Measurements from ENCODE around the gene ZSCAN21.

ZSCAN21 gene

DNA sequence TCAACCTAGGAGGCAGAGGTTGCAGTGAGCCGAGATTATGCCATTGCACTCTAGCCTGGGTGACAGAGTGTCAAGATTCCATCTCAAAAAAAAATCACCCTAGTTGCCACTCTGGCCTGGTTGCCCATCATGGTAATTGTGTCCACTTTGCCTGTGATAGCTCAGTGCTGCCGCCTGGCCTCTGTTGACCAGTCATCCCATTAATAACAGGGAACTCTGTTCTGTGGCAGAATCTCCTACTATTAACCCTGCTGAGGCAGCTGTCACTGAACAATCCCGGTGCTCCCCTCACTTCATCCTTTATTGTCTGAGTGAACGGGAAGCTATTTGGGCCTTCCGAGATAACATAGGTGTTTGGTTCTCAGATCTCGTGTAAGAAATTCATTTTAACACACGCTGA lies 17.4 kb downstream of the ZSCAN21 start:
- Histone ChIP-seq H3K4me1 (ENCODE audit: control insufficient read depth, insufficient read depth, low read length) (peaks cover 10% of the 10 kb centered on the region), H3K27ac (ENCODE audit: low read depth, low read length) (no peak overlapping the region), H3K4me3 (ENCODE audit: low read length) (no peak overlapping the region), H3K36me3 (ENCODE audit: control insufficient read depth, insufficient read depth, low read length) (peaks cover 33% of the 10 kb centered on the region), H3K27me3 (ENCODE audit: control insufficient read depth, insufficient read depth, low read length) (no peaks in the 10 kb centered on the region), H3K9ac (ENCODE audit: low read length) (no peak overlapping the region)

DNA sequence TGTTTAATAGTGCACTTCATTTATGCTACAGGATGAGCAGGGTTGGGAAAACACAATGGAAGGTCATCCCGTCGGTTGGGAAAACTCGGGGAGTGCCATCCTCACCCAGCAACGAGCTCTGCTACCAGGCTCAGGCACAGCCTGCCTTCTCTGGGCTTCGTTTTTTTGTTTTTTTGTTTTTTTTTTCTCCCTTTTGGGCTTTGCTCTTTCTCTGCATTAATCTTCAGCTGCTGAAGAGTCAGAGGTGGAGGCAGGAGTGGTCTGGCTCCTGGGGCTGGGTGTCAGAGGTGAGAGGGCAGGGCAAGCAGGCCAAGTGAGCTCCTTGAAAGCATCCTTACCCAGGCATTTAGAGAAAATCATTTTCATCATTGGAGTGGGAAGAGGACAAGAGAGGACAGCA lies 20.4 kb downstream of the ZSCAN21 start:
- Histone ChIP-seq H3K4me1 (ENCODE audit: control insufficient read depth, insufficient read depth, low read length) (peaks cover 9% of the 10 kb centered on the region), H3K4me3 (ENCODE audit: low read length) (no peak overlapping the region), H3K27ac (ENCODE audit: low read depth, low read length) (no peak overlapping the region), H3K36me3 (ENCODE audit: control insufficient read depth, insufficient read depth, low read length) (peaks cover 52% of the 10 kb centered on the region), H3K9ac (ENCODE audit: low read length) (no peak overlapping the region), H3K27me3 (ENCODE audit: control insufficient read depth, insufficient read depth, low read length) (no peaks in the 10 kb centered on the region)

DNA sequence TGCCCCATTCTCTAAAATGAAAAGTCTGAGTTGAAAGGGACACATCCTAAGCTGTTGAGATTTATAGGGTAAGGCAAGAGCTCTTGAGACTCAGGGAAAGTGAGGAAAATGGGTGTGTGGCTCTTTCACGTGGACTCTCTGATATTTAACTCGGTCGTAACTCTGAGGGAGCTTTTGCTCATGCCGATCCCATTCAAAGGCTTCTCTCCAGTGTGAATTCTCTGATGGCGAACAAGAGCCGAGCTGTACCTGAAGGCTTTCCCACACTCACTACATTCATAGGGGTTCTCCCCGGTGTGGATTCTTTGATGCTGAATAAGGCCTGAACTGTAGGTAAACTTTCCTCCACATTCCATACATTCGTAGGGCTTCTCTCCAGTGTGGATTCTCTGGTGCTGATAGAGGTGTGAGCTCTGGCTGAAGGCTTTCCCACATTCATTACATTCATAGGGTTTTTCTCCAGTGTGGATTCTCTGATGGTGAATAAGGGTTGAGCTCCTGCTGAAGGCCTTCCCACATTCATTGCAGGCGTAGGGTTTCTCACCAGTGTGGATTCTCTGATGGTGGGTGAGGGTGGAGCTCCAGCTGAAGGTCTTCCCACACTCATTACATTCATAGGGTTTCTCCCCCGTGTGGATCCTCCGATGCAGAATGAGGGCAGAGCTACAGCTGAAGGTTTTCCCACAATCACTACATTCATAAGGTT lies 21.6 kb downstream of the ZSCAN21 start:
- Histone ChIP-seq H3K27me3 (ENCODE audit: control insufficient read depth, insufficient read depth, low read length) (no peaks in the 10 kb centered on the region), H3K36me3 (ENCODE audit: control insufficient read depth, insufficient read depth, low read length) (peaks cover 59% of the 10 kb centered on the region), H3K4me3 (ENCODE audit: low read length) (no peak overlapping the region), H3K4me1 (ENCODE audit: control insufficient read depth, insufficient read depth, low read length) (no peaks in the 10 kb centered on the region), H3K27ac (ENCODE audit: low read depth, low read length) (no peak overlapping the region), H3K9ac (ENCODE audit: low read length) (no peak overlapping the region)

- Histone ChIP-seq H3K36me3 (ENCODE audit: control insufficient read depth, insufficient read depth, low read length) (peaks cover 69% of the 10 kb centered on the region), H3K9ac (ENCODE audit: low read length) (no peak overlapping the region)
These were observed 22.9 kb downstream of the ZSCAN21 start for GRCh38 chr7:100072462-100072861.

GRCh38 chr7:100074841-100075240 lies 25.3 kb downstream of the ZSCAN21 start:
- no peak overlapping the region for H3K27ac ChIP-seq (ENCODE audit: low read depth, low read length)
- no peak overlapping the region for H3K4me3 ChIP-seq (ENCODE audit: low read length)
- no peak overlapping the region for H3K9ac ChIP-seq (ENCODE audit: low read length)
- H3K27me3 ChIP-seq (ENCODE audit: control insufficient read depth, insufficient read depth, low read length) = no peaks in the 10 kb centered on the region
- H3K36me3 ChIP-seq (ENCODE audit: control insufficient read depth, insufficient read depth, low read length) = peaks cover 66% of the 10 kb centered on the region
- no peaks in the 10 kb centered on the region for H3K4me1 ChIP-seq (ENCODE audit: control insufficient read depth, insufficient read depth, low read length)

More at GRCh38 chr7:100072462-100072861, 22.9 kb downstream of the ZSCAN21 start:
- no peak overlapping the region for H3K4me3 ChIP-seq (ENCODE audit: low read length)
- H3K27ac ChIP-seq (ENCODE audit: low read depth, low read length) = no peak overlapping the region
- H3K4me1 ChIP-seq (ENCODE audit: control insufficient read depth, insufficient read depth, low read length) = no peaks in the 10 kb centered on the region
- no peaks in the 10 kb centered on the region for H3K27me3 ChIP-seq (ENCODE audit: control insufficient read depth, insufficient read depth, low read length)

DNA sequence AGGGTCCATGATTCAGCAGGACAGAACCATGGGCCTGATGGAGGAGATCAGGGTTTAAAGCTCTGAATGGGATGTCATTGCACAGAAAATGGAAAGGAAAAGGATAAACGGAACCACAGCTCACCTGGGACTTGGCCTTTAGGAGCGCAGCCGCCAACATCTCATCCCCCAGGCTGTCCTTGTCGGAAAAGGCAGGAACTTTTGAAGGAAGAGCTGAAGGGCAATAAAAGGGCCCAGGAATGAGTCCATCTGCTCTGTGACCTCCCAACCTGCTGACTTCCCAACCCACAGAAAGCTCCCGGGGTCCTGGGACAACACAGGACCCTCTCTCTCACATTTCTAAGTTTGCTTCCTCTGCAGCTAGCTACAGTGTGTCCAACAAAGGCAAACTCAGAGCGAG lies 25.8 kb downstream of the ZSCAN21 start:
- Histone ChIP-seq H3K4me1 (ENCODE audit: control insufficient read depth, insufficient read depth, low read length) (peaks cover 4% of the 10 kb centered on the region), H3K36me3 (ENCODE audit: control insufficient read depth, insufficient read depth, low read length) (peaks cover 60% of the 10 kb centered on the region), H3K4me3 (ENCODE audit: low read length) (no peak overlapping the region), H3K27ac (ENCODE audit: low read depth, low read length) (no peak overlapping the region), H3K9ac (ENCODE audit: low read length) (no peak overlapping the region), H3K27me3 (ENCODE audit: control insufficient read depth, insufficient read depth, low read length) (no peaks in the 10 kb centered on the region)

DNA sequence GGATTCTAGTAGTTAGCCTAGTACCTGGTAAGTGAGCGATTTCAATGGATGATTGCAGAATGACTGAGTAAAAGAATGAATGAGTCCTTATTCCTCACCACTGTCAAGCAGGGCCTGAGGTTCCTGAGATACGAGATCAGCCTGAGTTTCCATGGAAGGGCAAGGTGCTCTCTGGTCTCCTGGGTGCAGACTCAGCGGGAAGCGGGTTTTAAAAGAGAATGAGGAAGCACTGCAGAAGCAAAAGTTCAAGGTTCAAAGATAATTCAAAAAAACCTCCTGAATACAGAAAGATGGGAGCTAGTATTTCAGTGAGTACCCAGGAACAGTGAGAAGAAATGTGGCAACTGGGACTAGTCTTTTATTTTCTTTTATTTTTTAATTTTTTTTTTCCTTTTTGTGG lies 27.6 kb downstream of the ZSCAN21 start:
- H3K36me3 ChIP-seq (ENCODE audit: control insufficient read depth, insufficient read depth, low read length) = peaks cover 42% of the 10 kb centered on the region
- H3K27me3 ChIP-seq (ENCODE audit: control insufficient read depth, insufficient read depth, low read length) = no peaks in the 10 kb centered on the region
- no peak overlapping the region for H3K9ac ChIP-seq (ENCODE audit: low read length)
- H3K4me1 ChIP-seq (ENCODE audit: control insufficient read depth, insufficient read depth, low read length) = peaks cover 8% of the 10 kb centered on the region
- H3K4me3 ChIP-seq (ENCODE audit: low read length) = no peak overlapping the region
- H3K27ac ChIP-seq (ENCODE audit: low read depth, low read length) = no peak overlapping the region

- H3K27me3 ChIP-seq (ENCODE audit: control insufficient read depth, insufficient read depth, low read length) = no peaks in the 10 kb centered on the region
- no peak overlapping the region for H3K4me3 ChIP-seq (ENCODE audit: low read length)
- H3K4me1 ChIP-seq (ENCODE audit: control insufficient read depth, insufficient read depth, low read length) = peaks cover 8% of the 10 kb centered on the region
- no peak overlapping the region for H3K27ac ChIP-seq (ENCODE audit: low read depth, low read length)
- peaks cover 24% of the 10 kb centered on the region for H3K36me3 ChIP-seq (ENCODE audit: control insufficient read depth, insufficient read depth, low read length)
- H3K9ac ChIP-seq (ENCODE audit: low read length) = no peak overlapping the region
These were observed 29.5 kb downstream of the ZSCAN21 start for GRCh38 chr7:100079024-100079560.

DNA sequence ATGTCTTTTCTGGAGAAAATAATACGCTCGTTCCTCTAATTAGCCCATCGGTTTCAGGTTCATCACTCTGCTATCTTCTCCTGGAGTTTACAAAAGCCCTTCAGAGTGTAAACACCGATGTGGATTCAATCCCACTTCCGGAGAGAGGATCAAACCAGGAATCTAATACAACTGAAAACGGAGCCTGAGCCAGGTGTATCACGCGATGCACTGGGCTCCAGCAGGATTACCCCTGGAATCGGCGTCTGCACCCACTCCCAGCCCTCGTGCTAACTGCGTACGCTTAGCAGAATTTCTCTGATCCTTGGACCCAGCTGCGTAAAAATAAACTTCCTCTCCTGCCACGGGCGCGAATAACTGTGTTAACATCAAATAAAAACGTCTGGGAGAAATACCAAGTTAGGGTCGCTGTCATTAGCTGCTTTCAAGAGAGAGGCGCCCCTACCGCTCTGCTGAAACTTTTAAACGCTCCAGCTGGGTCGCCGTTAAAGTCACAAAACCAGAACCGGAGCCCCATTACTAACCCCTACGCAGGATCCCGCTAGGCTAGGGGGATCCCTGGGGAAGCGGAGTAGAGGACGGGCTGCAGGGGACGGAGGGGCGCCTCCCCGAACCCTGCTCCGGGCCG lies 31.4 kb downstream of the ZSCAN21 start:
- Histone ChIP-seq H3K27me3 (ENCODE audit: control insufficient read depth, insufficient read depth, low read length) (no peaks in the 10 kb centered on the region), H3K27ac (ENCODE audit: low read depth, low read length) (peak overlapping the region; percentile 72), H3K9ac (ENCODE audit: low read length) (peak overlapping the region; percentile 94), H3K4me3 (ENCODE audit: low read length) (peak overlapping the region; percentile 95), H3K36me3 (ENCODE audit: control insufficient read depth, insufficient read depth, low read length) (peaks cover 10% of the 10 kb centered on the region), H3K4me1 (ENCODE audit: control insufficient read depth, insufficient read depth, low read length) (peaks cover 8% of the 10 kb centered on the region)

GRCh38 chr7:100081535-100082102 lies 32.0 kb downstream of the ZSCAN21 start, which contains the start of gene ZNF3:
ZNF3 (minus strand) TSS chr7:100081723; CDS start chr7:100077357, 4,366 bp downstream.
- H3K4me3 ChIP-seq (ENCODE audit: low read length) = peak within 1 kb of the TSS; percentile 95
- H3K9ac ChIP-seq (ENCODE audit: low read length) = peak within 1 kb of the TSS; percentile 94
- no peaks in the 10 kb centered on the region for H3K27me3 ChIP-seq (ENCODE audit: control insufficient read depth, insufficient read depth, low read length)
- peak within 1 kb of the TSS; percentile 72 for H3K27ac ChIP-seq (ENCODE audit: low read depth, low read length)
- H3K36me3 ChIP-seq (ENCODE audit: control insufficient read depth, insufficient read depth, low read length) = peaks cover 6% of the 10 kb centered on the region
- H3K4me1 ChIP-seq (ENCODE audit: control insufficient read depth, insufficient read depth, low read length) = peaks cover 8% of the 10 kb centered on the region

DNA sequence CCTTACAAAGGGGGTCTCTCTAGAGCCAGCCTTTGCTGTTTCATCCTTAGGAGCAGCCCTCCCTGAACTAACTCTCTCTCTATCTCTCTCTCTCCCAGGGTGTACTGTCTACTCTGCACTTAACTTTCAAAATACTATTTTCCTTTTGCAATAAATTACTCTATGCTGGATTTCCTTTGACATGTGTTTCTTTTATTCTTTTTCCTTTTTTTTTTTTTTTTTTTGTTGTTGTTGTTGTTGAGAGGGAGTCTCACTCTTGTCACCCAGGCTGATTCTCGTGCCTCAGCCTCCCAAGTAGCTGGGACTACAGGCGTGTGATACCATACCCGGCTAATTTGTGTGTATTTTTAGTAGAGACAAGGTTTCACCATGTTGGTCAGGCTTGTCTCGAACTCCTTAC lies 33.4 kb downstream of the ZSCAN21 start:
- no peak overlapping the region for H3K4me3 ChIP-seq (ENCODE audit: low read length)
- no peak overlapping the region for H3K9ac ChIP-seq (ENCODE audit: low read length)
- no peak overlapping the region for H3K27ac ChIP-seq (ENCODE audit: low read depth, low read length)
- no peaks in the 10 kb centered on the region for H3K36me3 ChIP-seq (ENCODE audit: control insufficient read depth, insufficient read depth, low read length)
- H3K27me3 ChIP-seq (ENCODE audit: control insufficient read depth, insufficient read depth, low read length) = no peaks in the 10 kb centered on the region
- H3K4me1 ChIP-seq (ENCODE audit: control insufficient read depth, insufficient read depth, low read length) = peaks cover 11% of the 10 kb centered on the region

DNA sequence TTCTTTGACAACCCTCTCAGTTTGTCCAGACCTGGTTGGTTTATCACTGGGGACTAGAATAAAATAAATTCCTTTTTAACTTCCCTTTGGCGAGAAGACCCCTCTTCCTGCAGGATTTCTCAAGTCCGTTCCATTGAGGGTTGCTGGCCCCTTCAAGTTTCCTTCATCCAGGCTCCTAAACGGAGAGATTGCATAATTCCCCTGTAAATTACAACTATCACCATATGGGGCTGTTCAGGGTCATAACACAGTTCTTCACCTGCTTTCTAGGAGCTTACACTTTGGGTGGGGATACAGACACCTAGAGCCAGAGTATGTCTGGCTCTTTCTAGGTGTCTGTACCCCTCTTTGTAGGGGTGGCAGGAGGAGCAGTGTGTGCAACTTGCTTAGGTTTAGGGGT lies 35.9 kb downstream of the ZSCAN21 start:
- H3K27ac ChIP-seq (ENCODE audit: low read depth, low read length) = no peak overlapping the region
- H3K36me3 ChIP-seq (ENCODE audit: control insufficient read depth, insufficient read depth, low read length) = peaks cover 3% of the 10 kb centered on the region
- H3K4me1 ChIP-seq (ENCODE audit: control insufficient read depth, insufficient read depth, low read length) = peaks cover 16% of the 10 kb centered on the region
- no peaks in the 10 kb centered on the region for H3K27me3 ChIP-seq (ENCODE audit: control insufficient read depth, insufficient read depth, low read length)
- no peak overlapping the region for H3K4me3 ChIP-seq (ENCODE audit: low read length)
- no peak overlapping the region for H3K9ac ChIP-seq (ENCODE audit: low read length)

Data from rectal smooth muscle tissue (tissue), 1 donor.